GM18508 (cell line): ENCODE data around the gene DNAH12.
"Not testable (repeated sequence)": the region's sequence is repeated elsewhere in the genome, so short reads cannot be mapped to it uniquely, and the experiment has no call there.

Experiments used
- ATAC-seq: cut with Tn5 transposase; IDR thresholded peaks from one replicate; pipeline ENCODE4 v1.9.1; 2021; ENCODE audit warnings: moderate number of reproducible peaks; ENCODE audit not compliant: insufficient read depth, unreplicated experiment

DNAH12 gene

DNA sequence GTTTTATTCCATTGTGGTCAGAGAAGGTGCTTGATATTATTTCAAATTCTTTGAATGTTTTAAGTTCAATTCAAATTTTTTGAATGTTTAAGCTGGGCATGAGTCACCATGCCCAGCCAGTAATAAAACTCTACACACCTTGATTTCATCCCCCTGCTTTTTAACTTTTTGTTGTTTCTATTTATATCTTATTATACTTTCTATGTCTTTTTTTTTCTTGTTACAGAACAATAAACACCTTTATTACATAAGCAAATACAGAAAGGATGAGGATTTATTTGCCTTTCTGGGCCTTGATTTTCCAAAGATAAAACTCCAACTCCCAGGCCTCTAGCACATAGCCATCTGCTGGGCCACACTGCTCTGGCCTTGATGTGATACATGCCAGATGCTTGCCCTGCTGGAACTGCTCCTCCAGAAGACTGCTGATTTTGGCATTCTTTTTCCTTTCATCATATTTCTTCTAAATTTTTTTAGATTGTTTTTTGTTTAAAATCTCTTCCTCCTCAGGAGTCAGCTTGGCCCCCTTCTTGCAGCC lies 14.0 kb downstream of the DNAH12 start:
- ATAC-seq: no peak

DNA sequence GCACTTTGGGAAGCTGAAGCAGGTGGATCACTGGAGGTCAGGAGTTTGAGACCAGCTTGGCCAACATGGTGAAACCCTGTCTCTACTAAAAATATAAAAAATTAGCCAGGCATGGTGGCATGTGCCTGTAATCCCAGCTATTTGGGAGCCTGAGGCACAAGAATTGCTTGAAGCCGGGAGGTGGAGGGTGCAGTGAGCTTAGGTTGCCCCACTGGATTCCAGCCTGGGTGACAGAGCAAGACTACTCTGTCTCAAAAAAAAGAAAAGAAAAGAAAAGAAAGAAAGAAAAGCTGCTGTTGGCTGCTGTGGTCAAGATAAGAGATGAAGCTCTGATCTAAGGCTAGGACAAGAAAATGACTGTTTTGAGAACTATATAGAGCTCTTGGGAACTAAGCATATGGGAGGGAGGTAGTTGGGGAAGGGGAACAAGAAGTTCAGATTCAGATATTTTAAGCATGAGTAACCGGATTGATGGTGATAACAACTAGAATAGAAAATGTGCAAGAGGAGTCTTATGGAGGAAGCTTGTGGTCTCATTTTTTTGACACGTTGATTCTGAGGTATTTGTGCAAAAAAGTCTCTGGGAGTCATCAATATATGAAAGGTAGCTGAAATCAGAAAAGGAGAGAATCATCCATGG lies 25.7 kb downstream of the DNAH12 start:
- no peak for ATAC-seq

DNA sequence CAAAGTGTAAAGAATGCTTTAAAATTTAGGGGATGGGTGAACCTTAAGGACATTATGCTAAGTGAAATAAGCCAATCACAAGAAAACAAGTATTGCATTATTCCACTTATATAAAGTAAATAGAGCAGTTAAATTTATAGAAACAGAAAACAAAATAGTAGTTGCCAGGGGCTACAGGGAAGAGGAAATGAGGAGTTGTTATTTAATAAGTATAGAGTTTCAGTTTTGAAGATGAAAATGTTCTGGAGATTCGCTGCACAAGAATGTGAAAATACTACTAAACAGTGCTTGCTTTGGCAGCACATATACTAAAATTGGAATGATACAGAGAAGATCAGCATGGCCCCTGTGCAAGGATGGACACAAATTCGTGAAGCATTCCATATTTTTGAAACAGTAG lies 32.0 kb downstream of the DNAH12 start:
- ATAC-seq: no peak

DNA sequence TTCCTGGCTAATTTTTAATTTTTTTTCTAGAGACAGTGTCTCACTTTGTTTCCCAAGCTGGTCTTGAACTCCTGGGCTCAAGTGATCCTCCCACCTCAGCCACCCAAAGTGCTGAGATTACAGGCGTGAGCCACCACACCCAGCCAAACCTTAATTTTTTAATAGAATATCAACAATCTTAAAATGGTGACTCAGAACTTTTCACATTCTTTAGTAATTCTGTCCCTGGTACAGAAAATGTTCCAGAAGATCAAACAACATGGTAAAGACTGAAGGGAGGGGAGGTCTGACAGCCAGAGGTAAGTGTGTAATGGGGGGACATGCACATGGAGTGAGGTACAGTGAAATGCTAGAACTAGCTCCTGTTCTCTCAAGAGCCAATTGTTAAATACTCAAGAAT lies 38.2 kb downstream of the DNAH12 start:
- no peak for ATAC-seq

DNA sequence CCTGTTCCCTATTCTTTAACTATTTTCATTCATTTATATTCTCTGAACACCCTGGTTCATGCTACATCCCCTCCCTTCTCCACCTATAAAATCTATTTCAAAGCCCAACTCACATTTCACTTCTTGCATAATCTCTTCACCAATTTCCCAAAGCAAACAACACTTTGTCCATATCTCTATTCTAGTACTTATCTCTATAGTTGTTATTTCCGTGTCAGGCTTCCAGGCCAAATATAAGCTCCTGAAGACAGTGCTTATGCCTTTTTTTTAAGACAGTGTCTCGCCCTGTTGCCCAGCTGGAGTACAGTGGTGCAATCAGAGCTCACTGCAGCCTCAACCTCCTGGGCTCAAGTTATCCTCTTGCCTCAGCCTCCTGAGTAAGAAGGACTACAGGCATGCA lies 43.6 kb downstream of the DNAH12 start:
- no peak for ATAC-seq

DNA sequence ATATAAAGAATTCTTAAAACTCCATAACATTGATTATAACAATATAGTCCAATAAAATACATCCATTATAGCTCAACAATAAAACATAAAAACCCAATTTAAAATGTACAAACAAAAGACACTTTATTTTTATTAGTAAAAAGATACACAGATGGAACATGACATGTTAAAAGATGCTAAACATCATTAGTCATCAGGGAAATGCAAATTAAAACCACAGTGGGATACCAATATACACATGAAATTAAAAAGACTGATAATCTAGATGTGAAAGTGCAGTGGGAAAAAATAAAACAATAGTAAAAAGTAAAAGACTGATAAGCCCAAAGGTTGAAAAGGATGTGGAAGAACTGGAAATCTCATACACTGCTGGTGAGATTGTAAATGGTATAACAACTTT lies 46.2 kb downstream of the DNAH12 start:
- ATAC-seq: no peak

DNA sequence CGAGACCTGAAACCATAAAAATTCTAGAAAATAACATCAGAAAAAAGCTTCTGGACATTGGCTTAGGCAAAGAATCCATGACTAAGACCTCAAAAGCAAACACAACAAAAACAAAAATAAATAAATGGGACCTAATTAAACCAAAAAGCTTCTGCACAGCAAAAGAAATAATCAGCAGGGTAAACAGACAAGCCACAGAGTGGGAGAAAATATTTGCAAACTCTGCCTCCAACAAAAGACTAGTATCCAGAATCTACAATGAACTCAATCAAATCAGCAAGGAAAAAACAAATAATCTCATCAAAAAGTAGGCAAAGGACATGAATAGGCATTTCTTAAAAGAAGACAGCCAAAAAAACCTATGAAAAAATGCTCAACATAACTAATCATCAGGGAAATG lies 59.6 kb downstream of the DNAH12 start:
- no peak for ATAC-seq

DNA sequence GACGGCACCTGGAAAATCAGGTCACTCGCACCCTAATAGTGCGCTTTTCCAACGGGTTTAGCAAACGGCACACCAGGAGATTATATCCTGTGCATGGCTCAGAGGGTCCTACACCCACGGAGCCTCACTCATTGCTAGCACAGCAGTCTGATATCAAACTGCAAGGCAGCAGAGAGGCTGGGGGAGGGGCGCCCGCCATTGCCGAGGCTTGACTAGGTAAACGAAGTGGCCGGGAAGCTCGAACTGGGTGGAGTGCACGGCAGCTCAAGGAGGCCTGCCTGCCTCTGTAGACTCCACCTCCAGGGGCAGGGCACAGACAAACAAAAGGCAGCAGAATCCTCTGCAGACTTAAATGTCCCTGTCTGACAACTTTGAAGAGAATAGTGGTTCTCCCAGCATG lies 67.0 kb downstream of the DNAH12 start:
- ATAC-seq: not testable (repeated sequence)

DNA sequence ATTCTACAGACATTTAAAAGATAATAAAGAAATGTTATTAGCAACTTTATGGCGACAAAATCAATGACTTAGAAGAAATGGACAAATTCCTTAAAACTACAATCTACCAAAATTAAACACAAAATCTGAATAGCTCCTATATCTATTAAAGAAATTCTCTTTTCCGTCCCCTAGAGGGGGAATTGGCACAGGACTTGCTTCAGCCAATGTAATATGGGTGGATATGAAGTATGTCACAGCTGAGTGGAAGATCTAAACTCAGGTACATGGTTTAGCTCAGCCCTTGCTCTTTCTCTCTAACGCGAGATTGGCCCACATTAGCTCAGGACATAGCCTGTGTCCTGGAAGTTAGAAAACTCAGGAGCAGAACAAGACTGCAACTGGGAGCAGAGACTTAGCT lies 79.3 kb downstream of the DNAH12 start:
- no peak for ATAC-seq

DNA sequence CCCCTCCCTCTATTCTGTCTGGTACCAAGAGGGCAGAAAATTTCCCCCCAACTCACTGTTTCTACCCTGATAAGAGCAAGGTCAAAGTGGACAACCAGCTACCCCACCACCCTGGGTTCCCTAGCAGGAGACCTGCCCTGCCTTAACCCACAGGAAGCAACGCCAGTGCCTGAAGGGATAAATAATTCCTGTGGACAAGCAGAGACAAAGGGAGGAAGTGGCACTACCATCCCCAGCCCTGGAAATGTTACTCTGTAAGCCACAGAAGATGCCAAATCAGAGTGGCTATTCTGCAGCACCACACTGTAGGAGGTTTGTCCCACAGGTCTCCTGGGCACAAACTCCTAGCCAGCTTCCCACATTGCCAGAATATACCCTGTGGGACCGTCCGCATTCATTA lies 80.1 kb downstream of the DNAH12 start:
- ATAC-seq: no peak

DNA sequence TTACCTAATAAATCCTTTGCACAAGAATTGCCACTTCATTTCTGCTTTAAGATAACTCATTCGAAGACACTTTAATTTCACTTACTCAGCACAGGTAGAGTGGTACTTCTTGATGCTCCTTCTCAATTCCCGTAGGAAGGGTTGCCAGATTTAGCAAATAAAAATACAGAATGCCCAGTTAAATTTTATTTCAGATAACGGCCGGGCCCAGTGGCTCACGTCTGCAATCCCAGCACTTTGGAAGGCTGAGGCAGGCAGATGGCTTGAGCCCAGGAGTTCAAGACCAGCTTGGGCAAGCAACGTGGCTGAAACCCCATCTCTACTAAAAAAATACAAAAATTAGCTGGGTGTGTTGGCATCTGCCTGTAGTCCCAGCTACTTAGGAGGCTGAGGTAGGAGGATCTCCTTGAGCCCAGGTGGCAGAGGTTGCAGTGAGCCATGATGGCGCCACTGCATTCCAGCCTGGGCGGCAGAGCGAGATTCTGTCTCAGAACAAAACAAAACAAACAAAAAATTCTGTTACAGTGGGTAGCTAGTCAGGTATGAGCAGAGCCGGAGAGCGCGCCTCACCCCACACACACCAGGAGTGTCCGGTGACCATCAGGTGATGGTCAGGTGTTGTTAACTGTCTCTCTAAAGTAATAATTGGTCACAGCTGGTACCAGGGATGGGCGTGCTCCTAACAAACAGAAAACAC lies 92.8 kb downstream of the DNAH12 start:
- ATAC-seq: no peak

DNA sequence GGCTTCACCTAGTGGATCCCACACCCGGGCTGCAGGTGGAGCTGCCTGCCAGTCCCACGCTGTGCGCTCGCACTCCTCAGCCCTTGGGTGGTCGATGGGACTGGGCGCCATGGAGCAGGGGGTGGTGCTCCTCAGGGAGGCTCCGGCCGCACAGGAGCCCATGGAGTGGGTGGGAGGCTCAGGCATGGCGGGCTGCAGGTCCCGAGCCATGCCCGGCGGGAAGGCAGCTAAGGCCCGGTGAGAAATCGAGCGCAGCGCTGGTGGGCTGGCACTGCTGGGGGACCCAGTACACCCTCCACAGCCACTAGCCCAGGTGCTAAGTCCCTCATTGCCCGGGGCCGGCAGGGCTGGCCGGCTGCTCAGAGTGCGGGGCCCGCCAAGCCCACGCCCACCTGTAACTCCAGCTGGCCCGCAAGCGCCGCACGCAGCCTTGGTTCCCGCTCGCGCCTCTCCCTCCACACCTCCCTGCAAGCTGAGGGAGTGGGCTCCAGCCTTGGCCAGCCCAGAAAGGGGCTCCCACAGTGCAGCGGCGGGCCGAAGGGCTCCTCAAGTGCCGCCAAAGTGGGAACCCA lies 94.8 kb downstream of the DNAH12 start:
- ATAC-seq: not testable (repeated sequence)

DNA sequence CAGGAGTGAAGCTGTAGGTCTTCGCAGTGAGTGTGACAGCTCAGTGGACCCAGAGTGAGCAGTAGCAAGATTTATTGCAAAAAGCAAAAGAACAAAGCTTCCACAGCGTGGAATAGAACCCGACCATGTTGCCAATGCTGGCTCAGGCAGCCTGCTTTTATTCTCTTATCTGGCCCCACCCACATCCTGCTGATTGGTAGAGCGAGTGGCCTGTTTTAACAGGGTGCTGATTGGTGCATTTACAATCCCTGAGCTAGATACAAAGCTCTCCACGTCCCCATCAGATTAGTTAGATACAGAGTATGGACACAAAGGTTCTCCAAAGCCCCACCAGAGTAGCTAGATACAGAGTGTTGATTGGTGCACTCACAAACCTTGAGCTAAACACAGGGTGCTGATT lies 95.7 kb downstream of the DNAH12 start:
- ATAC-seq: not testable (repeated sequence)

DNA sequence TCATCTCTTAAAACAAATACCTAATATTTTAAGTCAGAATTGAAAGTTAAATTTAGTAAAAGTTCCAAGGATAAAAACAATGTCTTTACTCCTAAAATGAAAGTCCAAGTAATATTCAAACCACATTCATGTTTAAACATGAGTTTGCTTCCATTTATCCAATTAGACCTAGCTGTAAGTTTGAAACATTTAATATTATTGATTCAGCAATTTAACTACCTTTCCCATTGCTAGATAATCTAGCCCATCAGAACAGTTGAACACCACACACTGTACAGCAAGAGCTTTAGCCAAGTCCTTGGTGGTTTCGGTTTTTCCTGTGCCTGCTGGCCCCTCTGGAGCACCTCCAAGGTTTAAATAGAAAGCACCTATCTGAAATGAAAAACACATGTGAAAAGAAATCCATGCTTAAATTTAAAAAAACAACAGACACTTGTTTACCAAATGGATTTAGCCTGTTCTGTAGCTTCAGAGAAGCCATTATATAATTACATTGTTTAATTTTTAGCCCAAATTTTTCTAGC lies 97.8 kb downstream of the DNAH12 start:
- no peak for ATAC-seq

DNA sequence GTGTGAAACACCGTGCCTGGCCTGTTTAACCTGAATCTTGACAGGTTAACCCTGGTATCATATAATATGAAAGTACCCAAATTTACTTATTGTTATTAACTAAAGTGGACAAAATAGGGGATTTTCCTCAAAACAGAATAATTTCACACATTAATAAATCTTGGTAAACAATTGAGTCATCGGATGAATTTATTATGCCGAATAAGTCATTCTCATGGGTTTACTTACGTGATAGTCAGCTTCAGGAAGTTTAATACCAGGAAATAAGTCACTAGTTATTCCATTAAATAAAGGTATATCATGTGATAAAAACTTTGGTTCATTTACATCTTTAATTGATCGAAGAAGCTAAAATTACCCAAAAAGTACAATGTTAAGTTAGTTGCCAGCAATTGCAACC lies 99.7 kb downstream of the DNAH12 start:
- no peak for ATAC-seq

DNA sequence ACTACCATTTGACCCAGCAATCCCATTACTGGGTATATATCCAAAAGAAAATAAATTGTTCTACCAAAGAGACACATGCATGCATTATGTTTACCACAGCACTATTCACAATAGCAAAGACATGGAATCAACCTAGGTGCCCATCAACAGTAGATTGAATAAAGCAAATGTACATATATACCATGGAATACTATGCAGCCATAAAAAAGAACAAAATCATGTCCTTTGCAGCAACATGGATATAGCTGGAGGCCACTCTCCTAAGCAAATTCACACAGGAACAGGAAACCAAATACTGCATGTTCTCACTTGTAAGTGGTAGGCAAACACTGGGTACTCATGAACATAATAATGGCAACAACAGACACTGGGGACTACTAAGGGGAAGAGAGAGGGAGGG lies 104.0 kb downstream of the DNAH12 start:
- ATAC-seq: not testable (repeated sequence)

DNA sequence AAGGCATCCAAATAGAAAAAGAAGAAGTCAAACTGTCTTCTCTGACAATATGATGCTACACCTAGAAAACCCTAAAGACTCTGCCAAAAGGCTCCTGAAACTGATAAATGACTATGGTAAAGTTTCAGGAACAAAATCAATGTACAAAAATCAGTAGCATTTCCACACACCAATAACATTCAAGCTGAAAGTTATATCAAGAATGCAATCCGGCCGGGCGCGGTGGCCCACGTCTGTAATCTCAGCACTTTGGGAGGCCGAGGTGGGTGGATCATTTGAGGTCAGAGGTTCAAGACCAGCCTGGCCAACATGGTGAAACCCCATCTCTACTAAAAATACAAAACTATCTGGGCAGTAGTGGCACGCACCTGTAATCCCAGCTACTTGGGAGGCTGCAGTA lies 105.7 kb downstream of the DNAH12 start:
- not testable (repeated sequence) for ATAC-seq

DNA sequence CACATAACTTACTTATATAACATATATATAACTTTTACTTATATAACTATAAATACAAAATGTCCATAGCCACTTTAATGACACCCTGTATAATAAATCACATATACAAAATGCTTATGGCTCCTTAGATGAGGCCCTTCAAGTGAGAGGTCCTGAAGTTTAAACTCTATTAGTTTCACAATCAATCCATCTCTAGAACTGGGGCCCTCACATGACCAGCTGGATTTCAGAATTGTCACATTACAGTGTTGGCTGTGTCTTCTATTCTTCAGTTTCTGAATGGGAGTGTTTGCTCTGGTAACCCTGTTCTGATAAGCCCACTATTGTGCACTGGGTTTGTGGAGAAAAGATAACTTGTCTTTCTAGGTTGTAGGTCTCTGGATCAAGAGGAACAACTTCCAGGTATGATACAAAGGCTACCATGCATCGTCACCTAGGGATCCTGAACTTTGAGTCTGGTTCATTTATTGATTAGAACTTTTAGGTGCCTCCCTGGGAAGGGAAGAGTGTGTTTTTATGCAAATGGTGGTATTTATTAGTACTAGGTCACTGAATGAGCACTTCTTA lies 107.9 kb downstream of the DNAH12 start:
- ATAC-seq: no peak

DNA sequence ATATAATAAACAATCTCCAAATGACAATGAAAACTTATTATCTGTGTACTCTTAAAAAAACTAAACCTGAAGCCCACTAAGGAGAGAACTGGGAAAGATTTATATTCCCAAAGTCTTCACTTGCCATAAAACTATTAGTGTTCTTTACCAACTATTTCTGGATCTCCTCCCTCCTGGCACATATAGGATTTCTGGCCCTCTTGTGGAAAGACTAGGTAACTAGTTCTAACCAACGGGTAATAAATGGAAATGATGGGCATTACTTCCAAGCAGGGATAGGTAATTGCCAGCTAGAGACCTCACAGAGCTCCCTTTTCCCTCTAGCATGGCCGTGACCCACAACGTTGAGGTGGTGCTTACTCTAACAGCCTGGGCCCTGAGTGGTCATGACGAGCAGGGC lies 110.1 kb downstream of the DNAH12 start:
- ATAC-seq: no peak

DNA sequence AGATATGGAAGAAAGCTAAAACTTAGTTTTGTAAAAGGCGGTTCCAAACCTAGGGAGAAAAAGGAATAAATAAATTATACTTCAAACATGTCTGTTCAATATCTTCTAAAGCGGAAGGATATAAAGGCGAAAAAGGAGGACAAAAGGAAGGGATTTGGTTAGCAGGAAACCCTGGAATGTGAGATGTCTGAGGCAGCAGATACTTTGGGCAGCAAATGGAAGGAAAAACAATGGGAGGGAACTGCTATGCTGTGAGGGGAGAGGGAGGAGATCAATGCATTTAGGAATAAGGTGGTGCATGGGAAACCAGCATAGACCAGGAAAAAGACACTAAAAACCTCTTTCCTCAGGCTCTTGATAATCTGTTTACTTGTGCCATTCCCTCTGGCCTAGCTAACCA lies 120.8 kb downstream of the DNAH12 start:
- ATAC-seq: no peak

DNA sequence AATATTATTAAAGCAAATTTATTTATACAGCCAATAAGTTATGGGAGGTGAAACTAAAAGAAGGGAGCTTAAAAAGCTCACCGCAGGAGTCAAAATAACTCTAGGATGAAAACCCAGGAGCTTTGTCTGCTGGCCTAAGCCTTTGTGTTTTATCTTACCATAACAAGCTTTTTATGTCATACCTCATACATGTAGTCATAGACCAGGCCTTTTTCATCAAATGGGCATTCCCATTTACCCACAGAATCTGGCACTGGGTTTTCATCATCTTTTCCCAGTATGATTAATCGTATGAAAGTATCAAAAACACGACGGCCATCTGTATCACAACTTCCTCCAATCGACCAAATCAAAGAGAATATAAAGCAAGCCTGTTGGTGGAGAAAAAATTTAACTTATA lies 122.8 kb downstream of the DNAH12 start:
- ATAC-seq: no peak
